OCI-LY3 (cell line): ENCODE data around the gene POLDIP3.

Experiments
- H2AFZ ChIP-seq: fragments of 200-600, 300-600 bp; shearing (Covaris generic); 2 replicates; pipeline ENCODE4 v1.6.0; 2014; ENCODE audit warnings: antibody characterized with exemption, low read depth, low read length
- H3K27ac ChIP-seq: fragments of 200-600, 300-600 bp; sonication (generic); 2 replicates; pipeline ENCODE4 v1.5.1; 2014; ENCODE audit warnings: mild to moderate bottlenecking, low read length, moderate library complexity, mixed read lengths
- H3K27me3 ChIP-seq: fragments of 200-600, 300-600 bp; sonication (generic); 2 replicates; pipeline ENCODE4 v1.6.1; 2014; ENCODE audit warnings: low read depth, low read length, mixed read lengths
- H3K36me3 ChIP-seq: fragments of 200-600, 300-600 bp; sonication (generic); replicated peaks from 2 replicates; pipeline ENCODE3; 2014; ENCODE audit warnings: low read depth, low read length, mixed read lengths
- H3K4me1 ChIP-seq: fragments of 300-600, 200-600 bp; sonication (generic); 2 replicates; pipeline ENCODE4 v1.6.1; 2014; ENCODE audit warnings: low read length, mixed read lengths
- H3K4me2 ChIP-seq: fragments of 200-600, 300-600 bp; sonication (generic); 2 replicates; pipeline ENCODE4 v1.6.1; 2014; ENCODE audit warnings: low read length, mixed read lengths
- H3K4me3 ChIP-seq: fragments of 300-600, 200-600 bp; sonication (generic); 2 replicates; pipeline ENCODE4 v1.5.1; 2014; ENCODE audit warnings: antibody characterized with exemption, mild to moderate bottlenecking, low read length, moderate library complexity
- H3K79me2 ChIP-seq: fragments of 300-600, 200-600 bp; shearing (Covaris generic); 2 replicates; pipeline ENCODE4 v1.6.1; 2014; ENCODE audit warnings: mild to moderate bottlenecking, low read length, mixed read lengths
- H3K9ac ChIP-seq: fragments of 300-600, 200-600 bp; shearing (Covaris generic); 2 replicates; pipeline ENCODE4 v1.6.0; 2014; ENCODE audit warnings: mild to moderate bottlenecking, low read length, moderate library complexity
- H3K9me3 ChIP-seq: fragments of 200-600, 300-600 bp; shearing (Covaris generic); 2 replicates; pipeline ENCODE4 v1.6.1; 2014; ENCODE audit warnings: low read length, mixed read lengths; ENCODE audit not compliant: insufficient read depth
- H4K20me1 ChIP-seq: fragments of 200-600, 300-600 bp; sonication (generic); 2 replicates; pipeline ENCODE4 v1.6.1; 2016; ENCODE audit warnings: low read length, mixed read lengths; ENCODE audit not compliant: insufficient read depth
- EZH2phosphoT487 ChIP-seq: fragments of 200-600 bp; shearing (Covaris generic); IDR thresholded peaks from 2 replicates; pipeline ENCODE4 v1.6.1; 2018; ENCODE audit warnings: antibody characterized with exemption, mixed run types, low read depth
- TF ChIP-seq, protein P1 (sequence below): fragments of 200-600, 300-600 bp; sonication (generic); IDR thresholded peaks from 2 replicates; pipeline ENCODE4 v1.5.1; 2014; ENCODE audit warnings: antibody characterized with exemption, low read length, low read depth

The POLDIP3 gene

DNA sequence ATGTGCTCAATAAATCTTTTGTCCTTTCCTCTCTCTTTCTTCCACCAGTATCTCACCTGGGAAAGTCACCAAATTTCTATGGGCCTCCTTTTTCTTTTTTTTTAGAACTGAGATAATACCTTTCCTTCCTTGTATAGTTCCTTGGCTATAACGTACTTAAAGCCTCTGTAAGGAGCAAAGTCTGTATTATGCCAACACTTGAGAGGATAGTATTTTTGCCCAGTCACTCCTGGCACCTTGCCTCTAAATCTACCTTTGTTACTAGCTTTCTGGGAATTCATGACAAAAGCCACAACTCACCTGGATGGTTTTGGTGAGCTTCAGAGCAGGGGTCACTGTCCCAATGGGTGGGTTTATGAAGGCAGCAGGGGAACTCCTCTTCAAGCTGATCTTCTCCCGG lies 12.2 kb downstream of the POLDIP3 start:
- H4K20me1 ChIP-seq: peaks cover 53% of the 10 kb centered on the region
- H3K4me3 ChIP-seq: no peak overlapping the region
- no peak overlapping the region for H2AFZ ChIP-seq
- H3K4me2 ChIP-seq: no peak overlapping the region
- H3K79me2 ChIP-seq: peaks cover 80% of the 10 kb centered on the region
- no peaks in the 10 kb centered on the region for H3K9me3 ChIP-seq
- H3K9ac ChIP-seq: no peak overlapping the region
- no peak overlapping the region for H3K27ac ChIP-seq
- H3K36me3 ChIP-seq: peaks cover 57% of the 10 kb centered on the region
- no peaks in the 10 kb centered on the region for H3K4me1 ChIP-seq
- no peaks in the 10 kb centered on the region for H3K27me3 ChIP-seq
- TF ChIP-seq EZH2phosphoT487: no peak
- TF ChIP-seq, protein P1, sequence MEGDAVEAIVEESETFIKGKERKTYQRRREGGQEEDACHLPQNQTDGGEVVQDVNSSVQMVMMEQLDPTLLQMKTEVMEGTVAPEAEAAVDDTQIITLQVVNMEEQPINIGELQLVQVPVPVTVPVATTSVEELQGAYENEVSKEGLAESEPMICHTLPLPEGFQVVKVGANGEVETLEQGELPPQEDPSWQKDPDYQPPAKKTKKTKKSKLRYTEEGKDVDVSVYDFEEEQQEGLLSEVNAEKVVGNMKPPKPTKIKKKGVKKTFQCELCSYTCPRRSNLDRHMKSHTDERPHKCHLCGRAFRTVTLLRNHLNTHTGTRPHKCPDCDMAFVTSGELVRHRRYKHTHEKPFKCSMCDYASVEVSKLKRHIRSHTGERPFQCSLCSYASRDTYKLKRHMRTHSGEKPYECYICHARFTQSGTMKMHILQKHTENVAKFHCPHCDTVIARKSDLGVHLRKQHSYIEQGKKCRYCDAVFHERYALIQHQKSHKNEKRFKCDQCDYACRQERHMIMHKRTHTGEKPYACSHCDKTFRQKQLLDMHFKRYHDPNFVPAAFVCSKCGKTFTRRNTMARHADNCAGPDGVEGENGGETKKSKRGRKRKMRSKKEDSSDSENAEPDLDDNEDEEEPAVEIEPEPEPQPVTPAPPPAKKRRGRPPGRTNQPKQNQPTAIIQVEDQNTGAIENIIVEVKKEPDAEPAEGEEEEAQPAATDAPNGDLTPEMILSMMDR: no peak

DNA sequence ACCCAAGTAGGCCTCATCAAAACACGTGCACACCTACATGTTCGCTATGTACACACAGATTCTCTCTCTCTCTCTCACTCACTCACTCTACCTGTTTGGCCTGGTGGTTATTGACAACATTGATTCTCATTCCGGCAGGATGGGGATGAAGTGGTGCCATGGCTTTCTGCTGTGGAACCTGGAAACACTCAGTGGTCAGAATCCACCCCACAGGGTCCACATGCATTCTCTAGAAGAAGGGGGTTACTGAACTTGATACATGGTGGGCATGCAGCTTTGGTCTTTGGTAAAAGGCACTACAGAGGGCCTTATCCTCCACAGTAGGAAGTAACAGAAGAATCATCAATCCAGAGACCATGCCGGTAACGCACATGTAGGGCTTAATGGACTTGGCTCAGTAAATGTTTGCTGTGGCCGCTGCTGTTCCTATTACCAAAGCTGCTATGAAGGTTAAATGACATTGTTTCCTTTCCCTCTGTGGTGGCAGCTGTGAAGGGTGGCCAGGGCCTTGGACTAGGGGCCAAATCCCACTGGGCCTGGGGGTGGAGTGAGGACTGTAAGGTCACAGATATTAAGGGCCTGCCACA lies 12.7 kb downstream of the POLDIP3 start:
- no peak overlapping the region for H3K4me3 ChIP-seq
- no peak overlapping the region for H2AFZ ChIP-seq
- no peak overlapping the region for H3K4me2 ChIP-seq
- H3K9me3 ChIP-seq: no peaks in the 10 kb centered on the region
- H4K20me1 ChIP-seq: peaks cover 58% of the 10 kb centered on the region
- H3K27me3 ChIP-seq: no peaks in the 10 kb centered on the region
- H3K4me1 ChIP-seq: no peaks in the 10 kb centered on the region
- no peak overlapping the region for H3K9ac ChIP-seq
- H3K27ac ChIP-seq: no peak overlapping the region
- H3K36me3 ChIP-seq: peaks cover 62% of the 10 kb centered on the region
- peaks cover 79% of the 10 kb centered on the region for H3K79me2 ChIP-seq
- TF ChIP-seq EZH2phosphoT487: no peak
- TF ChIP-seq, protein P1: no peak

DNA sequence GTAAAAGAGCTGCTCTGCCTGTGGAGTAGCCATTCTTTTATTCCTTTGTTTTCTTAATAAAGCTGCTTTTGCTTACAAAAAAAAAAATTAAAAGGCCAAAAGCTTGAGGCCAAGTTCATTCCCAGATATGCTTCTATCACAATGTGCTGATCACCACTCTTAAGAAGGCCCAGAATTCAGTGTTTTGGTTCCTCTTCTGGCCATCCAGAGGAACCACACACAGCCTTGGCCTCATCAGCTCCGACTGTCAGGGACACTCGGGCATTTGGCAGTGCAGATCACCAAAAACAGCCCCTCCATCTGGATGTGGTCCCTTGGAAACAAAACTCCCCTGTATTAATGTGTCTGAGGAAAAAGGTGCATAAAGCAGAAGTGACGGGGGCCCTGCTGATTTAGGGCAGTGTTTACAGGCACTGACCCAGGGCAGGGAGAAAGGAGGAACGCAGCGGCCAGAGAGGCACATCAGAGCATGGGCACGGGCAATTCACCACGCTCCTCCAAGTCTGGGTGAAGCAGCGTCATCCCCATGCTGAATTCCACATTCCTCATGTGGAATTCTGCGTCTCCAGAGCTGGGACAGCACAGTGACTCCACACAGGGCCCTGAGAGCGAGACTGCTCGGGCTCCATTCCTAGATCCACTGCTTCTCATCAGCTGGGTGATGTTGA lies 17.7 kb downstream of the POLDIP3 start:
- Histone ChIP-seq H3K79me2 (peaks cover 29% of the 10 kb centered on the region), H2AFZ (no peak overlapping the region), H3K9ac (no peak overlapping the region), H3K4me2 (no peak overlapping the region), H3K9me3 (no peaks in the 10 kb centered on the region), H4K20me1 (peaks cover 20% of the 10 kb centered on the region), H3K27me3 (no peaks in the 10 kb centered on the region), H3K4me1 (no peaks in the 10 kb centered on the region), H3K4me3 (no peak overlapping the region), H3K27ac (no peak overlapping the region), H3K36me3 (peaks cover 66% of the 10 kb centered on the region)
- TF ChIP-seq, protein P1: no peak
- TF ChIP-seq EZH2phosphoT487: no peak

DNA sequence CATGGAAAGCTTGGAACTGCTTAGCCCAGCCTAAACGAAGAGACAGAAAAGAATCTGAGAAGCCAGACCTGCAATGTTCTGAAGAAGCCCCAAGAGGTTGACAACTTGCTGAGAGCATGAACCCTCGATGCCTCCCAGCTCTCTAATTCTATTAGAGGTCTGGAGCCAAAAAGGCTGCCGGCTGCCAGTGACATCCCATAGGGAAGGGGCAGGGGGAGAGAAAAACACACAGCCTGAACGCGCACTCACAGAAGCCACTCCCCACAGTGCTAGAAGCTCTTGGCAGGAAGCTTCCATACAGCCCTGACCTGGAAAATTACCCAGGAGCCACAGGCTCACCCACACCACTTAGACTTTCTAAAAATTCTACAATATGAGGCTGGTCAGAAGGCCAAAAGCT lies 18.3 kb downstream of the POLDIP3 start:
- Histone ChIP-seq H3K4me2 (no peak overlapping the region), H3K79me2 (peaks cover 25% of the 10 kb centered on the region), H3K36me3 (peaks cover 68% of the 10 kb centered on the region), H3K9me3 (no peaks in the 10 kb centered on the region), H3K4me1 (no peaks in the 10 kb centered on the region), H3K27me3 (no peaks in the 10 kb centered on the region), H2AFZ (no peak overlapping the region), H4K20me1 (peaks cover 16% of the 10 kb centered on the region), H3K27ac (no peak overlapping the region), H3K4me3 (no peak overlapping the region), H3K9ac (no peak overlapping the region)
- TF ChIP-seq, protein P1: no peak
- TF ChIP-seq EZH2phosphoT487: no peak
